HepG2 (cell line): ENCODE measurements around the gene DDRGK1. TPM values are rescaled to one million over a fixed set of nuclear protein-coding genes. Genes with fewer than 3 reads are reported as not detected.
A peak's percentile ranks its signal among the peaks of the same experiment; 100 is the strongest.

Experiments used
- CBX5 ChIP-seq: sonication (generic); formaldehyde crosslinking; IDR thresholded peaks from 2 replicates; pipeline ENCODE4 v1.4.0; 2020; ENCODE audit warnings: missing genetic modification reagents, borderline replicate concordance
- HHEX ChIP-seq: IDR thresholded peaks from 2 replicates; pipeline ENCODE4 v1.6.1; 2016; ENCODE audit warnings: control low read depth
- KLF9 ChIP-seq: IDR thresholded peaks from 2 replicates; pipeline ENCODE4 v1.6.1; 2016; ENCODE audit warnings: low read depth
- MAZ ChIP-seq, 2 experiments: sonication (generic) in 1 of 2; formaldehyde crosslinking in 1 of 2; IDR thresholded peaks; 2 replicates each; pipeline versions ENCODE4 v1.5.0 to v1.6.1; 2012 to 2020; ENCODE audit warnings: low read depth in 2 of 2, mild to moderate bottlenecking in 2 of 2, borderline replicate concordance in 1 of 2, improper control_type of control experiment in 1 of 2, low read length in 1 of 2, missing genetic modification reagents in 1 of 2, moderate library complexity in 1 of 2
- NCOA2 ChIP-seq: sonication (generic); formaldehyde crosslinking; IDR thresholded peaks from 2 replicates; pipeline ENCODE4 v1.8.0; 2022; ENCODE audit warnings: inconsistent platforms
- NR2F2 ChIP-seq: IDR thresholded peaks from 2 replicates; pipeline ENCODE4 v1.6.1; 2012; ENCODE audit warnings: low read depth, inconsistent platforms, borderline replicate concordance
- PITX1 ChIP-seq: sonication (generic); formaldehyde crosslinking; IDR thresholded peaks from 2 replicates; pipeline ENCODE4 v1.5.1; 2020; ENCODE audit warnings: mild to moderate bottlenecking, missing genetic modification reagents
- RAD51 ChIP-seq: fragments of 450-650 bp; IDR thresholded peaks from 2 replicates; pipeline ENCODE4 v1.6.1; 2016; ENCODE audit warnings: borderline replicate concordance
- SMAD3 ChIP-seq: sonication (generic); formaldehyde crosslinking; IDR thresholded peaks from 2 replicates; pipeline ENCODE4 v1.4.0; 2020; ENCODE audit warnings: missing genetic modification reagents
- TCF7 ChIP-seq: sonication (generic); IDR thresholded peaks from 2 replicates; pipeline ENCODE4 v1.6.1; 2016; ENCODE audit warnings: antibody characterized with exemption, low read depth
- ZNF776 ChIP-seq: sonication (generic); formaldehyde crosslinking; IDR thresholded peaks from 2 replicates; pipeline ENCODE4 v1.4.0; 2020; ENCODE audit warnings: mild to moderate bottlenecking, missing genetic modification reagents
- ZZZ3 ChIP-seq: sonication (generic); formaldehyde crosslinking; IDR thresholded peaks from 2 replicates; pipeline ENCODE4 v1.4.0; 2020; ENCODE audit warnings: missing genetic modification reagents, mild to moderate bottlenecking, borderline replicate concordance
- polyA plus RNA-seq, 8 experiments: library from polyadenylated mRNA; depleted of rRNA in 3 of 8; stranded (reverse) in 7 of 8; unstranded in 1 of 8; fragments of >200 nt; fragmentation: Illumina TruSeq in 4 of 8; extraction: Trizol in 4 of 8; gene quantifications; 2 replicates each; pipeline versions ENCODE4 v1.2.1 to v1.2.3, GENCODE V29; 2011 to 2016; ENCODE audit warnings: low read depth in 4 of 8, missing spikeins in 1 of 8, mixed read lengths in 1 of 8; ENCODE audit not compliant: insufficient read depth in 1 of 8
- total RNA-seq, 5 experiments: library from RNA; depleted of rRNA; stranded (reverse); fragments of >200 nt; fragmentation: Illumina TruSeq; extraction: Trizol; gene quantifications; 2 replicates each; pipeline ENCODE4 v1.2.3, GENCODE V29; 2016; ENCODE audit warnings: low read depth in 1 of 5
- TF ChIP-seq, protein P1 (sequence below): sonication (generic); formaldehyde crosslinking; IDR thresholded peaks from 2 replicates; pipeline ENCODE4 v1.4.0; 2020; ENCODE audit warnings: mild to moderate bottlenecking, missing genetic modification reagents
- TF ChIP-seq, protein P2 (sequence below): IDR thresholded peaks from 2 replicates; pipeline ENCODE4 v1.6.1; 2016; ENCODE audit warnings: missing compliant biosample characterization, missing genetic modification reagents, borderline replicate concordance
- TF ChIP-seq, protein P3 (sequence below): sonication (generic); formaldehyde crosslinking; IDR thresholded peaks from 2 replicates; pipeline ENCODE4 v1.4.0; 2020; ENCODE audit warnings: missing genetic modification reagents, mild to moderate bottlenecking, borderline replicate concordance

DDRGK1 gene
- total and polyA plus RNA-seq, 2 of the 13 experiments (the other 11 are each of a cell fraction or from before 2014, with no cell fraction given): 96.7 to 149 TPM

DNA sequence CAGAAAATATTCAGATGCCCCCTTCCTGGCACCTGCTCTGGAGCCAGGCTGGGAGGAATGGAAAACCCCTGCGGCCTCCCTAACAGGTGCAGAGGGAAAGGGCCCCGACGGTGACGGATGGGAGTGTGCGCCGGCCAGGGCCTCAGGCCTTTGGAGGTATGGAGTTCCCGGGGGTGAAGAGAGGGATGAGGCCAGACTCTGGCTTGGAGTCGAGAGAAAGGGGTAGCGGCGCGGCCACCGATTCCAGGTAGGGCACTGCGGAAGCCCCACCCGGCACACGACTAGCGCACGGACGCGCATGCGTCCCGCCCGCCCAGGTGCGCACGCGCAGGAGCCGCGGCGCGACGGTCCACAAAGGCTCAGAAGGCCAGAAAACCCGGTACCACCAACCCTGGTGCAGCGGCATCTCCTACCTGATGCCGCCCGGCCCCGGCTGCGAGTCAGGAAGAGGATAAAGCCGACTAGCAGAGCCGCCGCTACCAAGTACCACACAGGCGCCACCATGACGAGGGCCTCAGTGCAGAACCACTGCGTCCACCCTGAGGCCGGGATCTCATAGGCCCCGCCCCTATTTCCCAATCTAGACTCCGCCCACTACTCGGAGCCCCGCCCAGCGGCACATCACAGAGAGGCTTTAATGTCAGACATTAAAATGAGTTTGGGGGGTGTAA, at the start of gene DDRGK1 (continued):
- TF ChIP-seq, protein P1, sequence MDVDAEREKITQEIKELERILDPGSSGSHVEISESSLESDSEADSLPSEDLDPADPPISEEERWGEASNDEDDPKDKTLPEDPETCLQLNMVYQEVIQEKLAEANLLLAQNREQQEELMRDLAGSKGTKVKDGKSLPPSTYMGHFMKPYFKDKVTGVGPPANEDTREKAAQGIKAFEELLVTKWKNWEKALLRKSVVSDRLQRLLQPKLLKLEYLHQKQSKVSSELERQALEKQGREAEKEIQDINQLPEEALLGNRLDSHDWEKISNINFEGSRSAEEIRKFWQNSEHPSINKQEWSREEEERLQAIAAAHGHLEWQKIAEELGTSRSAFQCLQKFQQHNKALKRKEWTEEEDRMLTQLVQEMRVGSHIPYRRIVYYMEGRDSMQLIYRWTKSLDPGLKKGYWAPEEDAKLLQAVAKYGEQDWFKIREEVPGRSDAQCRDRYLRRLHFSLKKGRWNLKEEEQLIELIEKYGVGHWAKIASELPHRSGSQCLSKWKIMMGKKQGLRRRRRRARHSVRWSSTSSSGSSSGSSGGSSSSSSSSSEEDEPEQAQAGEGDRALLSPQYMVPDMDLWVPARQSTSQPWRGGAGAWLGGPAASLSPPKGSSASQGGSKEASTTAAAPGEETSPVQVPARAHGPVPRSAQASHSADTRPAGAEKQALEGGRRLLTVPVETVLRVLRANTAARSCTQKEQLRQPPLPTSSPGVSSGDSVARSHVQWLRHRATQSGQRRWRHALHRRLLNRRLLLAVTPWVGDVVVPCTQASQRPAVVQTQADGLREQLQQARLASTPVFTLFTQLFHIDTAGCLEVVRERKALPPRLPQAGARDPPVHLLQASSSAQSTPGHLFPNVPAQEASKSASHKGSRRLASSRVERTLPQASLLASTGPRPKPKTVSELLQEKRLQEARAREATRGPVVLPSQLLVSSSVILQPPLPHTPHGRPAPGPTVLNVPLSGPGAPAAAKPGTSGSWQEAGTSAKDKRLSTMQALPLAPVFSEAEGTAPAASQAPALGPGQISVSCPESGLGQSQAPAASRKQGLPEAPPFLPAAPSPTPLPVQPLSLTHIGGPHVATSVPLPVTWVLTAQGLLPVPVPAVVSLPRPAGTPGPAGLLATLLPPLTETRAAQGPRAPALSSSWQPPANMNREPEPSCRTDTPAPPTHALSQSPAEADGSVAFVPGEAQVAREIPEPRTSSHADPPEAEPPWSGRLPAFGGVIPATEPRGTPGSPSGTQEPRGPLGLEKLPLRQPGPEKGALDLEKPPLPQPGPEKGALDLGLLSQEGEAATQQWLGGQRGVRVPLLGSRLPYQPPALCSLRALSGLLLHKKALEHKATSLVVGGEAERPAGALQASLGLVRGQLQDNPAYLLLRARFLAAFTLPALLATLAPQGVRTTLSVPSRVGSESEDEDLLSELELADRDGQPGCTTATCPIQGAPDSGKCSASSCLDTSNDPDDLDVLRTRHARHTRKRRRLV (CRISPR knock-in tag): no peak; the same call in 1 of the 2 replicates
- TF ChIP-seq NR2F2: peak; percentile 69; the same call in 1 of the 2 replicates
- TF ChIP-seq, protein P2, sequence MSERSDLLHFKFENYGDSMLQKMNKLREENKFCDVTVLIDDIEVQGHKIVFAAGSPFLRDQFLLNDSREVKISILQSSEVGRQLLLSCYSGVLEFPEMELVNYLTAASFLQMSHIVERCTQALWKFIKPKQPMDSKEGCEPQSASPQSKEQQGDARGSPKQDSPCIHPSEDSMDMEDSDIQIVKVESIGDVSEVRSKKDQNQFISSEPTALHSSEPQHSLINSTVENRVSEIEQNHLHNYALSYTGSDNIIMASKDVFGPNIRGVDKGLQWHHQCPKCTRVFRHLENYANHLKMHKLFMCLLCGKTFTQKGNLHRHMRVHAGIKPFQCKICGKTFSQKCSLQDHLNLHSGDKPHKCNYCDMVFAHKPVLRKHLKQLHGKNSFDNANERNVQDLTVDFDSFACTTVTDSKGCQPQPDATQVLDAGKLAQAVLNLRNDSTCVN (CRISPR knock-in tag): no peak; the same call in 1 of the 2 replicates
- TF ChIP-seq MAZ (IDR thresholded peaks at IDR 0.05; ENCODE audit: borderline replicate concordance, low read depth, low read length): peak; percentile 23; the same call in 1 of the 2 replicates
- peak; percentile 85 for TF ChIP-seq MAZ (CRISPR knock-in tag; IDR thresholded peaks at IDR 0.05; ENCODE audit: low read depth)
- TF ChIP-seq HHEX (CRISPR knock-in tag): peak; percentile 30; the same call in 1 of the 2 replicates
- TF ChIP-seq TCF7: peak; percentile 68
- no peak for TF ChIP-seq RAD51
- peak; percentile 91; the same call in 1 of the 2 replicates for TF ChIP-seq ZZZ3 (CRISPR knock-in tag)
- TF ChIP-seq ZNF776 (CRISPR knock-in tag): peak; percentile 91; the same call in 1 of the 2 replicates
- TF ChIP-seq PITX1 (CRISPR knock-in tag): peak; percentile 60
- no peak; the same call in 1 of the 2 replicates for TF ChIP-seq CBX5 (CRISPR knock-in tag)
- TF ChIP-seq, protein P3, sequence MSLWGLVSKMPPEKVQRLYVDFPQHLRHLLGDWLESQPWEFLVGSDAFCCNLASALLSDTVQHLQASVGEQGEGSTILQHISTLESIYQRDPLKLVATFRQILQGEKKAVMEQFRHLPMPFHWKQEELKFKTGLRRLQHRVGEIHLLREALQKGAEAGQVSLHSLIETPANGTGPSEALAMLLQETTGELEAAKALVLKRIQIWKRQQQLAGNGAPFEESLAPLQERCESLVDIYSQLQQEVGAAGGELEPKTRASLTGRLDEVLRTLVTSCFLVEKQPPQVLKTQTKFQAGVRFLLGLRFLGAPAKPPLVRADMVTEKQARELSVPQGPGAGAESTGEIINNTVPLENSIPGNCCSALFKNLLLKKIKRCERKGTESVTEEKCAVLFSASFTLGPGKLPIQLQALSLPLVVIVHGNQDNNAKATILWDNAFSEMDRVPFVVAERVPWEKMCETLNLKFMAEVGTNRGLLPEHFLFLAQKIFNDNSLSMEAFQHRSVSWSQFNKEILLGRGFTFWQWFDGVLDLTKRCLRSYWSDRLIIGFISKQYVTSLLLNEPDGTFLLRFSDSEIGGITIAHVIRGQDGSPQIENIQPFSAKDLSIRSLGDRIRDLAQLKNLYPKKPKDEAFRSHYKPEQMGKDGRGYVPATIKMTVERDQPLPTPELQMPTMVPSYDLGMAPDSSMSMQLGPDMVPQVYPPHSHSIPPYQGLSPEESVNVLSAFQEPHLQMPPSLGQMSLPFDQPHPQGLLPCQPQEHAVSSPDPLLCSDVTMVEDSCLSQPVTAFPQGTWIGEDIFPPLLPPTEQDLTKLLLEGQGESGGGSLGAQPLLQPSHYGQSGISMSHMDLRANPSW (CRISPR knock-in tag): peak; percentile 77; the same call in 1 of the 2 replicates
- no peak for TF ChIP-seq NCOA2 (CRISPR knock-in tag)
- 0 out of 2 replicates have a peak, but pooled peaks have one; percentile 3 for TF ChIP-seq KLF9 (CRISPR knock-in tag)
- peak; percentile 96 for TF ChIP-seq SMAD3 (CRISPR knock-in tag)
